Activated CD8-positive, alpha-beta memory T cell treated with anti-CD3 and anti-CD28 coated beads, Interleukin-2, amount 50 U/mL, for 24 hours (primary cell): ENCODE measurements around the gene PPFIA3.
A peak's percentile ranks its signal among the peaks of the same experiment; 100 is the strongest.
"Not testable (repeated sequence)": the region's sequence is repeated elsewhere in the genome, so short reads cannot be mapped to it uniquely, and the experiment has no call there.

Source experiments
- DNase-seq: peaks from one replicate; pipeline ENCODE4 v3.0.0-alpha.2; 2020; ENCODE audit errors: extremely low read depth

The PPFIA3 gene

DNA sequence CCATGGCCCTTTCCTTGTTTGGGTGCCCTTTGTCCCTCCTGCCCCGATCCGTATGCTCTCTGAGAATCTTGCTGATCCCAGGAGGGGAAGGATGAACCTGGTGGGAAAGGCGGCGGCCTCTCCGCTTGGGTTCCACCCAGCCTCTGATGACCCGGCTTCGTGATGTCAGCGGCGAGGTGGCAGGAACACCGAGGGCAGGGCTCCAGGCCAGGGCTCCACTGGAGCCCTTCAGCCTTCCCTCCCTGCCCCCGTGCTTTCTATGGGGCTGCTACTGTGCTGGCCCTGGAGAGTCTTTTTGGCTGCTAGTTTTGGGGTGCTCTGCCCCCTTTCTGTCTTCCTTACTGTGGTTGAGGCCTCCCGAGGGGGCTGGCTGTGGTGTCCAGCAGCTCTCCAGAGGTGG lies 17.0 kb upstream of the PPFIA3 start:
- no peak for DNase-seq

DNA sequence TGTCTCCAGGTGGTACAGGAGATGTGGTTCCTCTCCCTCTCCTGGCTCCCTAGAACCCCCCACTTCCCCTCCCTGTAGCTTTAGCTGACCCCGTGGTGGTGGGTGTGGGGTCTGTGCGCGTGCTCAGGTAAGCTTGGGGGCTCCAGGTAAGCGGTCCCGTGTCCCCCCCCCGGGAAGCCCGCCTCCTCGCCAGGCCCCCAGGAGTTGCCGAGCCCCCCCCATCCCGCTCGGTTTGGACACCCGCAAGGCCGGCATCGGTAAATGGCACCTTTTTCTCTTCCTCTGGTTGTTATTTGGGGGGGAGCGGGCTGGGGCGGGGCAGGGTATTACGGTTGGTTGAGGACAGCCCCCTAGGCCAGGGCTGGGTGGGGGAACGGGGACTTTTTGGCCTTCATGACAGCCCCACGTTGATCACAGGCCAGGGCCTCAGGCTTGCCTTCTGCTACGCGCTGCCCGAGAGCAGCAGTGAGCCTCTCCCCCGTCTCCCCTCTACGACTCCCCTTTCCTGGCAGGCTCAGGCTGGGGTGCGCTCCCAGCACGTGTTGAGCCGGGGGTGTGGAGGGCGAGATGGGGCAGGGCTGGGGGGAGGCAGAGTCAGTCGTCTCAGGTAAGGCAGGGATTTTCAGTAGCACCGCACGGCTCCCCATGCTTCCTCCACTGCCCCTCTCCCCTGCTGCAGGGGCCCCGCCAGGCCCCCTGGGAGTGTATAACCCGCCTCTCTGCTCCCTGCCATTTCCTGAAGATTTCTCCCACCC lies 15.8 kb upstream of the PPFIA3 start:
- no peak for DNase-seq

DNA sequence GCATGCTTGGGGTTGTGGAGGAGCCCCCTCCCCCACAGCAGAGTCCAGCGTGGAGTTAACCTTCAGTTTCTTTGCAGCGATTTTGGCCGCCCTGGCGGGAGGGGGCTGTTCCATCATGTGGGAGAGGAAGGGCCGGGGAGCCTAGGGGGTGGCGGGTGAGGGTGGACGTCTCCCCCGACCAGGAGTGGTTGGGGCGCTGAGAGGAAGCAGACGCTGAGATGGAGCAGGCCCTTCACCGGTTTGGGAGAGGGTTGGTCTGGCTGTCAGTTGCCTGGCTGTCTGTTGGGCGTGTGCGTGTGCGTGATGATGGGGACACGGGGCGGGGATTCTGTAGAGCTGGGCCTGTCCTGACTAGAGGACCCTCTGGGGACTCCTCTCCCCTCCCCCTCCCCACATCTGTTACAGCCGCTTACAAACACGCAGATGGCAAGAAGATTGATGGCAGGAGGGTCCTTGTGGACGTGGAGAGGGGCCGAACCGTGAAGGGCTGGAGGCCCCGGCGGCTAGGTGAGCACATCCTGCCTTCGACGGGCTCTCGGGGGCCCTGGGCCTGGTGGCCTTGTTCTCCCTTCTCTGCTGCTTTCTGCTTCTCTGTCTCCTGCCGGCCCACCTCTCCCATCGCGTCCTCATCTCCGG lies 15.0 kb upstream of the PPFIA3 start:
- DNase-seq = no peak

GRCh38 chr19:49106648-49107135 lies 12.7 kb upstream of the PPFIA3 start:
- DNase-seq = peak; percentile 28

- no peak for DNase-seq
Observed at GRCh38 chr19:49107625-49108459, 11.5 kb upstream of the PPFIA3 start.

- no peak for DNase-seq
Observed at GRCh38 chr19:49109051-49109450, 10.3 kb upstream of the PPFIA3 start.

DNA sequence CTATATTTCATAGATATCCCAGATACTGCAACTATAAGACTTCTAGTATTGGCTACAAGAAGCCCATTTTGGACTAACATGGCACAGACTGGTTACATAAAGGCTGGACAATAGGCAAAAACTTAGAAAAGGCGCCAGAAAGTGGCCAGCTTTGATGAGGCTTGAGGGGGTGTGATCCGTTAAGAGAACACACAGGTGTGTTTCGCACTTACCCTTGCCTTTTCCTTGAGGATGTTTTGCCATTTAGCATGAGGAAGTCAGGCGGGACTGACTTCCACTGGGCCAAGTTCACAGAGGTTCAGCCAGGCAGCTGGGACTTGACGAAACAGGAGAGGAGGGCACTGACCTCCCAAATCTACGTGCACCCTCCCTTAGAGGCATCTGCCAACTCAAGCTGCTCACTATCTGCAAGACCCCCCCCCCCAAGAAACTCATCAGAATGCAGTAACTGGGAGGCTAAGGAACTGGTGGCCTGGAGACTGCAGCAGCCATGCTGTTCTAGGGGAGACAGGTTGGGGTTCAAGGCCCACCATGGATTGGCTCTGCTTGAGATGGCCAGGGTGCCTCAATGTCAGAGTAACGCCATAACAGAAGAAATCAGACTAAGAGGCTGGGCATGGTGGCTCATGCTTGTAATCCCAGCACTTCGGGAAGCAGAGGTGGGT lies 9.6 kb upstream of the PPFIA3 start:
- no peak for DNase-seq

- DNase-seq = no peak
Observed at GRCh38 chr19:49110567-49110966, 8.8 kb upstream of the PPFIA3 start.

- no peak for DNase-seq
Observed at GRCh38 chr19:49111218-49111998, 7.9 kb upstream of the PPFIA3 start.

- DNase-seq = no peak
Observed at GRCh38 chr19:49113762-49114629, 5.3 kb upstream of the PPFIA3 start, which contains the start of gene LIN7B. Gene LIN7B (plus strand): TSS chr19:49114370. CDS start chr19:49114405, 35 bp downstream.

DNA sequence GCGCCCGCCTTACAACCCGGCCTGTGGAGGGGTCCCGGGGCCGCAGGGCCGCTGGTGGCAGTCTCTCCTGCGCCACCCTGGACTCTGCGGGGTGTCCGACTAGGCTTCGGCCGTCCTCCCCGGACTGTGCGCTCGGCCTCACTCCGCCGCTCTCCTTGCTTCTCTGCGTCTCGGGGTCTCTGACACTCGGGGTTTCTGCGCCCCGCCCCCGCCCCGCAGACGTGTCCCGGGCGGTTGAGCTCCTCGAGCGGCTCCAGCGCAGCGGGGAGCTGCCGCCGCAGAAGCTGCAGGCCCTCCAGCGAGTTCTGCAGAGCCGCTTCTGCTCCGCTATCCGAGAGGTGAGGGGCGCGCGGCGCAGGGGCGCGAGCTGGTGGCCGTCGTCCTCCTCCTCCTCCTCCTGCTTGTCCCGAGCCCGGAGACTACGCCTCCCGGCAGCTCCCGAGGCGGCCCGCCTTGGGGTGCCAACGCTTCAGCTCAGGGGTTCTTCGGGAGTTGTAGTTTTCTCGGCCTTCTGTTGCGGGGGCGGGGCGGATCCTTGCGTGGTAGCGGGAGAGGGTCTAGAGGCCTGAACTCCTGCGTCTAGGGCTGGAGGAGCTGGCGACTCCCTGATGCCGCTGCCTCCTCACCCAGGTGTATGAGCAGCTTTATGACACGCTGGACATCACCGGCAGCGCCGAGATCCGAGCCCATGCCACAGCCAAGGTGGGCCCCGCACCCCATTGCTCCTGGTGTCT lies 4.5 kb upstream of the PPFIA3 start:
- DNase-seq = no peak

- DNase-seq = no peak
Observed at GRCh38 chr19:49116544-49116943, 2.8 kb upstream of the PPFIA3 start.

GRCh38 chr19:49117677-49118564 lies 1.4 kb upstream of the PPFIA3 start:
- DNase-seq = no peak

DNA sequence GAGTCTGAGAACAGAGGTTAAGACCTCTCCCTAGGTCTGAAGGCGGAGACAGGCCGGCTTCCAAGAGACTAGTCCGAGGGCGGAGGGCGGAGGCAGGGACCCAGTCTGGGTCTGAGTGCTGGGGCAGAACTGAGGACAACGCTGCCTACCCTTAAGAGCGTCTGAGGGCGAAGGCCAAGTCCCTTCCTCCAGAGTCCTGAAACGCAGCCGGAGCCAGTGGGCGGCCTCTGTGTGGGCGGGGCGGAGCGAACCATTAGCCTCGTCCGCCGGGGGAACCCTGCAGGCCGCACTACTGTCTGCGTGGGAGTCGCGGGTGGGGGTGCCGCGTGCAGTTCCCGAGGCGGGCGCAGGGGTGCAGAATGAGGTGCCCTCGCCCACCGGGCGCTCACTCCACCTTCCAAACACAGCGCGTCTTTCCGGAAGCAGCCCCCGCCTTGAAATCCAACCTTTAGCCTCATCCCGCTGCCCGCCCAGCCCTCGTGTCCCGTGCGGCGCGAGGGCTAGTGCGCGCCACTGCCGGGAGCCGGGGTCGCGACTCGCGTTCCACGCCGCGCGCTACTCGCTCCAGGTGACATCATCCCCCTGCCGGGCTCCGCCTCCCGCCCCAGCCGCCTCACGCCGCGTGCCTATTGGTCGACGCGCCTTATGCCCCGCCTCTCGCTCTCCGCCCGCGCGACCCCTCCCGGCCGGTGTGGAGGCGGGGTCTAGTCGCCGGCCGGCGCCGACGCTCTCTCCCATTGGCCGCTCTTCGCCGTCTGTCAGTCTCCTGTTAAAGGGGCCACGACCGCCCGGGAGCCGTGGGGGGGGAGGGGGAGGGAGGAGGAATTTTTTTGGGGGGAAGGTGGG lies 556 bp upstream of the PPFIA3 start, which contains the start of gene C19orf73:
Gene C19orf73, minus strand, starts transcription at position 579 of the 846 bp plus-strand sequence. Its CDS starts 121 bp downstream, at position 458.
- DNase-seq = peak; percentile 78

DNA sequence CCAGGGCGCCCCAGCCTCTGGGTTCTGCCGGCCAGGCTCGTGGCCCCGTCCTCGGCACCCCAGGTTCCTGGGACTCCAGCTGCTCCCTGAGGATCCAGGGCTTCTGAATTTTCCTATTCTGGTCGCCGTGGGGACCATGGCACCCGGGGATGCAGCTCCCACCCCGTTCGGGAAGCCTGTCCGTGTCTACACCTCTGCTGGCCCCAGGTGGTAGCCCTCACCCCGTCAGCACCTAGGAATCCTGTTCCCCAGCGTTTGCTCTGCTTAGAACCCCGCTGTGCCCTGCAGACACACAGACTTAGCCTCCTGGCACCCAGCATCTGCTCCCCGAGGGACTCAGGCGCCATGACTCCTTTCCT lies 960 bp downstream of the PPFIA3 start:
- DNase-seq = no peak

GRCh38 chr19:49120868-49121267 lies 1.5 kb downstream of the PPFIA3 start:
- no peak for DNase-seq

DNA sequence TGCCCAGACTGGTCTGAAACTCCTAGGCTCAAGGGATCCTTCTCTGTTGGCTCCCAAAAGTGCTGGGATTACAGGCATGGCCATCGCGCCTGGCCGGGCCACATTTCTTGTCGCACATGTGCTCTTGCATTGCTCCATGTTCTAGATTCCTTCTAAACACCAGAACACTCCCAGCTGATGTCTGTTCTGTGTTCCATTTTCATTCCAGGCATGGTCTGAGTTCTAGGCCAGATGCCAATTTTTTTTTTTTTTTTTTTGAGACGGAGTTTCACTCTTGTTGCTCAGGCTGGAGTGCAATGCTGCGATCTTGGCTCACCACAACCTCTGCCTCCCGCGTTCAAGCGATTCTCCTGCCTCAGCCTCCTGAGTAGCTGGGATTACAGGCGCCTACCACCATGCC lies 2.5 kb downstream of the PPFIA3 start:
- DNase-seq = not testable (repeated sequence)
